ENCODE results near the gene ADAMTS1.

DNA sequence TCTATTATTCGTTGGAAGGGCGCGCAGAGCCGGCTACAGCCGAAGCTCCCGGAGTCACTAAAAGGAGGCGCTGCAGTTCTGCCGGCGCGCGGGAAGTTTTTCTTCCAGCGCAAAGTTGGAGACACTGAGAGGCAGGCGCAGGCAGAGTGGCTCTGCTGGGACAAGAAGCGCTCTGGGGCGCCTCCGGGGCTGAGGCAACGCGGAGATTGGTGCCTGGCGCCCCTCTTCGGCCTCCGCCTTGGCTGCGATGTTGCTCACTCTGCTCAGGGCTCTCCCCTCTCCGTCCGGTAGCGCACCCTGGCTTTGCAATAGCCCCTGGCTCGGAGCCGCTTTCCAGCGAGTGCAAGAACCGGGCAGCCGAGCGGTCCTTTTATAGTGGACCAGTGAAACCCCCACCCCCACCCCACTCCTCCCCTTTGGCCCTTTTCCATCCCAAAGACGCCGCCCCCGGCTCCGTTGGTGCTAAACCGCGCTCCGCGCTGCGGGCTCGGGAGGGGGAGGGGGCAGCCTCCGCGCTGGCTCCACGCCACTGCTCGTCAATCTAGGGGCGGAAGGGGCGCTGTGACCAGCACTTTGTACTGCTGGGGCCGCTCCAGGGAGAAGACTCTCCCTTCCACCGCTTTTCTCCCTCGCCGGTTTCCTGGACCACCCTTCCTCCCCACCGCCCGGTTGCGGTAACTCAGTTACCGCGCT lies at the start of gene ADAMTS1:
- TF ChIP-seq CTCF (conservative IDR thresholded peaks at IDR 0.05; ENCODE audit: low read length) (no peak), EZH2phosphoT487 (IDR thresholded peaks at IDR 0.05; ENCODE audit: borderline replicate concordance, low read depth, low read length) (no peak)
